Measurements from ENCODE around the gene HSD17B2.

- no peak for TF ChIP-seq GATA2 (IDR thresholded peaks at IDR 0.05; ENCODE audit: low read depth, low read length)
- no peak for TF ChIP-seq GATA3 (IDR thresholded peaks at IDR 0.05; ENCODE audit: low read depth, low read length)
Observed at GRCh38 chr16:82085011-82085779, 50.1 kb downstream of the HSD17B2 start.
